ENCODE measurements around the gene SLC38A8.
A peak's percentile ranks its signal among the peaks of the same experiment; 100 is the strongest.

The SLC38A8 gene

GRCh38 chr16:84027625-84028024 is 15.0 kb downstream of the SLC38A8 start:
- DNase-seq = no peak

- DNase-seq = no peak
These were observed 16.0 kb downstream of the SLC38A8 start for GRCh38 chr16:84026606-84027005.

- DNase-seq = no peak
These were observed 17.7 kb downstream of the SLC38A8 start for GRCh38 chr16:84024854-84025253.

GRCh38 chr16:84022644-84023043 is 20.0 kb downstream of the SLC38A8 start:
- no peak for DNase-seq

GRCh38 chr16:84021488-84021887 is 21.1 kb downstream of the SLC38A8 start:
- DNase-seq = no peak

- no peak for DNase-seq
These were observed 22.2 kb downstream of the SLC38A8 start for GRCh38 chr16:84020353-84020752.

GRCh38 chr16:84018710-84019109 is 23.9 kb downstream of the SLC38A8 start:
- no peak for DNase-seq

- no peak for DNase-seq
These were observed 26.1 kb downstream of the SLC38A8 start for GRCh38 chr16:84016477-84016876.

- DNase-seq = no peak
These were observed 27.2 kb downstream of the SLC38A8 start for GRCh38 chr16:84015399-84015798.

- no peak for DNase-seq
These were observed 27.8 kb downstream of the SLC38A8 start for GRCh38 chr16:84014570-84015327.

- DNase-seq = peak; percentile 91
These were observed 28.6 kb downstream of the SLC38A8 start for GRCh38 chr16:84013787-84014569.

GRCh38 chr16:84009282-84009681 is 33.3 kb downstream of the SLC38A8 start:
- no peak for DNase-seq

- no peak for DNase-seq
These were observed 34.6 kb downstream of the SLC38A8 start for GRCh38 chr16:84007965-84008364.

- no peak for DNase-seq
These were observed 35.1 kb downstream of the SLC38A8 start for GRCh38 chr16:84007520-84007919.

- DNase-seq = no peak
These were observed 37.2 kb downstream of the SLC38A8 start for GRCh38 chr16:84005391-84005790.

GRCh38 chr16:84004442-84004841 is 38.2 kb downstream of the SLC38A8 start:
- DNase-seq = no peak

GRCh38 chr16:84003038-84003437 is 39.6 kb downstream of the SLC38A8 start:
- no peak for DNase-seq

- DNase-seq = no peak
These were observed 40.9 kb downstream of the SLC38A8 start for GRCh38 chr16:84001726-84002125.

GRCh38 chr16:84000989-84001642 is 41.5 kb downstream of the SLC38A8 start:
- no peak for DNase-seq

GRCh38 chr16:83998091-83998490 is 44.5 kb downstream of the SLC38A8 start:
- no peak for DNase-seq

GRCh38 chr16:83996481-83997252 is 45.9 kb downstream of the SLC38A8 start:
- no peak for DNase-seq

- no peak for DNase-seq
These were observed 46.8 kb downstream of the SLC38A8 start for GRCh38 chr16:83995754-83996153.

- DNase-seq = no peak
These were observed 47.9 kb downstream of the SLC38A8 start for GRCh38 chr16:83994703-83995102.

Measured in stimulated activated CD4-positive, alpha-beta T cell treated with anti-CD3 and anti-CD28 coated beads, Interleukin-1b, Interleukin-23, amount 100 ng/mL, for 48 hours (primary cell).